Glomerular visceral epithelial cell (primary cell): ENCODE data around the gene LRRC43.
"Not testable (repeated sequence)": the region's sequence is repeated elsewhere in the genome, so short reads cannot be mapped to it uniquely, and the experiment has no call there.

ENCODE experiments used
- DNase-seq: peaks from one replicate; pipeline ENCODE4 v3.0.0-alpha.2; 2016; ENCODE audit errors: extremely low spot score

Gene LRRC43

GRCh38 chr12:122194804-122195203, 11.9 kb downstream of the LRRC43 start:
- no peak for DNase-seq

GRCh38 chr12:122195405-122195804, 12.5 kb downstream of the LRRC43 start:
- DNase-seq = no peak

GRCh38 chr12:122197612-122197966, 14.7 kb downstream of the LRRC43 start:
- no peak for DNase-seq

GRCh38 chr12:122199484-122200355, 16.8 kb downstream of the LRRC43 start:
- no peak for DNase-seq

GRCh38 chr12:122200541-122201175, 17.7 kb downstream of the LRRC43 start:
- DNase-seq = no peak

- DNase-seq = no peak
Measured at GRCh38 chr12:122201381-122201780, 18.5 kb downstream of the LRRC43 start.

- no peak for DNase-seq
Measured at GRCh38 chr12:122202017-122202416, 19.1 kb downstream of the LRRC43 start.

GRCh38 chr12:122202811-122203210, 19.9 kb downstream of the LRRC43 start:
- DNase-seq = not testable (repeated sequence)

GRCh38 chr12:122203301-122204166, 20.6 kb downstream of the LRRC43 start, which contains the start of gene B3GNT4:
Gene B3GNT4 (plus strand): TSS chr12:122203709. CDS start chr12:122204619, 910 bp downstream.
- DNase-seq = peak; percentile 65

GRCh38 chr12:122204167-122205052, 21.5 kb downstream of the LRRC43 start:
- no peak for DNase-seq

- no peak for DNase-seq
Measured at GRCh38 chr12:122205053-122205925, 22.4 kb downstream of the LRRC43 start.

GRCh38 chr12:122206111-122206881, 23.4 kb downstream of the LRRC43 start:
- DNase-seq = no peak

GRCh38 chr12:122206976-122207375, 24.1 kb downstream of the LRRC43 start:
- no peak for DNase-seq

GRCh38 chr12:122207391-122207790, 24.5 kb downstream of the LRRC43 start:
- no peak for DNase-seq

GRCh38 chr12:122208073-122208820, 25.3 kb downstream of the LRRC43 start:
- DNase-seq = no peak

- DNase-seq = peak; percentile 51
Measured at GRCh38 chr12:122215771-122216170, 32.8 kb downstream of the LRRC43 start.

- DNase-seq = no peak
Measured at GRCh38 chr12:122216445-122216844, 33.5 kb downstream of the LRRC43 start.

GRCh38 chr12:122225683-122226365, 42.9 kb downstream of the LRRC43 start, which contains the start of gene DIABLO:
Gene DIABLO (minus strand): TSS chr12:122226052. CDS start chr12:122226014, 38 bp downstream.
- DNase-seq = peak; percentile 100
